CD4-positive, alpha-beta T cell treated with Interleukin-21 for 1 hour (primary cell): ENCODE measurements around the gene PPARG.
"Not testable (repeated sequence)": the region's sequence is repeated elsewhere in the genome, so short reads cannot be mapped to it uniquely, and the experiment has no call there.

Source experiments
- DNase-seq: peaks from one replicate; pipeline ENCODE4 v3.0.0-alpha.2; 2020

PPARG gene

GRCh38 chr3:12288182-12289129, at the start of gene PPARG:
Gene PPARG, plus strand, starts transcription at chr3:12289070. Its CDS starts 90,642 bp downstream, at chr3:12379712.
- DNase-seq: no peak

- DNase-seq: no peak
Measured at GRCh38 chr3:12239301-12239700, 49.6 kb upstream of the PPARG start.

GRCh38 chr3:12242772-12243171, 46.1 kb upstream of the PPARG start:
- no peak for DNase-seq

GRCh38 chr3:12246497-12247163, 42.2 kb upstream of the PPARG start:
- no peak for DNase-seq

- DNase-seq: no peak
Measured at GRCh38 chr3:12247411-12247810, 41.5 kb upstream of the PPARG start.

- DNase-seq: no peak
Measured at GRCh38 chr3:12249519-12249918, 39.4 kb upstream of the PPARG start.

GRCh38 chr3:12252889-12253288, 36.0 kb upstream of the PPARG start:
- no peak for DNase-seq

- DNase-seq: no peak
Measured at GRCh38 chr3:12253516-12254343, 35.1 kb upstream of the PPARG start.

GRCh38 chr3:12255393-12255792, 33.5 kb upstream of the PPARG start:
- no peak for DNase-seq

GRCh38 chr3:12258911-12259310, 30.0 kb upstream of the PPARG start:
- DNase-seq: no peak

- not testable (repeated sequence) for DNase-seq
Measured at GRCh38 chr3:12262173-12262572, 26.7 kb upstream of the PPARG start.

GRCh38 chr3:12265508-12265907, 23.4 kb upstream of the PPARG start:
- DNase-seq: no peak

GRCh38 chr3:12266038-12266437, 22.8 kb upstream of the PPARG start:
- no peak for DNase-seq

GRCh38 chr3:12267376-12268030, 21.4 kb upstream of the PPARG start:
- no peak for DNase-seq

GRCh38 chr3:12268049-12268735, 20.7 kb upstream of the PPARG start:
- DNase-seq: no peak

- DNase-seq: no peak
Measured at GRCh38 chr3:12270976-12271375, 17.9 kb upstream of the PPARG start.

- no peak for DNase-seq
Measured at GRCh38 chr3:12273045-12273695, 15.7 kb upstream of the PPARG start.

- no peak for DNase-seq
Measured at GRCh38 chr3:12275974-12276650, 12.8 kb upstream of the PPARG start.

GRCh38 chr3:12276827-12277226, 12.0 kb upstream of the PPARG start:
- DNase-seq: not testable (repeated sequence)

- no peak for DNase-seq
Measured at GRCh38 chr3:12278566-12278965, 10.3 kb upstream of the PPARG start.
